GM12874 (cell line): ENCODE measurements around the gene MORN1.

ENCODE experiments used
- TF ChIP-seq, protein P1 (sequence below): IDR thresholded peaks from 2 replicates; pipeline ENCODE4 v1.5.1; 2011; ENCODE audit warnings: low read depth, mild to moderate bottlenecking, control low read depth, low read length, moderate library complexity; ENCODE audit not compliant: insufficient read depth

The MORN1 gene

GRCh38 chr1:2350501-2350900 is 40.9 kb downstream of the MORN1 start:
- TF ChIP-seq, protein P1, sequence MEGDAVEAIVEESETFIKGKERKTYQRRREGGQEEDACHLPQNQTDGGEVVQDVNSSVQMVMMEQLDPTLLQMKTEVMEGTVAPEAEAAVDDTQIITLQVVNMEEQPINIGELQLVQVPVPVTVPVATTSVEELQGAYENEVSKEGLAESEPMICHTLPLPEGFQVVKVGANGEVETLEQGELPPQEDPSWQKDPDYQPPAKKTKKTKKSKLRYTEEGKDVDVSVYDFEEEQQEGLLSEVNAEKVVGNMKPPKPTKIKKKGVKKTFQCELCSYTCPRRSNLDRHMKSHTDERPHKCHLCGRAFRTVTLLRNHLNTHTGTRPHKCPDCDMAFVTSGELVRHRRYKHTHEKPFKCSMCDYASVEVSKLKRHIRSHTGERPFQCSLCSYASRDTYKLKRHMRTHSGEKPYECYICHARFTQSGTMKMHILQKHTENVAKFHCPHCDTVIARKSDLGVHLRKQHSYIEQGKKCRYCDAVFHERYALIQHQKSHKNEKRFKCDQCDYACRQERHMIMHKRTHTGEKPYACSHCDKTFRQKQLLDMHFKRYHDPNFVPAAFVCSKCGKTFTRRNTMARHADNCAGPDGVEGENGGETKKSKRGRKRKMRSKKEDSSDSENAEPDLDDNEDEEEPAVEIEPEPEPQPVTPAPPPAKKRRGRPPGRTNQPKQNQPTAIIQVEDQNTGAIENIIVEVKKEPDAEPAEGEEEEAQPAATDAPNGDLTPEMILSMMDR: no peak

DNA sequence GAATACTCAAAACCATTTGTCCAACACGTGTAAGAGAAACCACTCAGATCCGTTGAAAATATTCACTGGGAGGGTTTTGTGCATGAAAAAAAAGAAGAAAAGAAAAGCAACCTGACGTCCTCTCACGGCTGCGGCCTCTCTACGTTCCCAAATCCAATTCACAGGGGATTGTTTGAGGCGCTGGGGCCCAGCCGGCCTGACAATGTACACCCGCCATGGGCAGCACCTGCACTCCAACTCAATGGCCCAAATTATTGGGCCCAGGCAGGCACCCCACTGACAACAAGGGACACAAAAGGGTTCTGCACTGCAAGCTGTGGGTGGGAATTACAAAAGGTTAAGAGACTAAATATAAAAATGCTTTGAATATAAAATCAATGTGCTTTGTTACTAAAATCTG is 41.5 kb downstream of the MORN1 start:
- TF ChIP-seq, protein P1: no peak

- TF ChIP-seq, protein P1: no peak
These were observed 42.7 kb downstream of the MORN1 start for GRCh38 chr1:2348346-2349325.

GRCh38 chr1:2347896-2348295 is 43.5 kb downstream of the MORN1 start:
- TF ChIP-seq, protein P1: no peak

- TF ChIP-seq, protein P1: no peak
These were observed 44.0 kb downstream of the MORN1 start for GRCh38 chr1:2347409-2347785.

GRCh38 chr1:2346691-2347408 is 44.5 kb downstream of the MORN1 start:
- TF ChIP-seq, protein P1: no peak

DNA sequence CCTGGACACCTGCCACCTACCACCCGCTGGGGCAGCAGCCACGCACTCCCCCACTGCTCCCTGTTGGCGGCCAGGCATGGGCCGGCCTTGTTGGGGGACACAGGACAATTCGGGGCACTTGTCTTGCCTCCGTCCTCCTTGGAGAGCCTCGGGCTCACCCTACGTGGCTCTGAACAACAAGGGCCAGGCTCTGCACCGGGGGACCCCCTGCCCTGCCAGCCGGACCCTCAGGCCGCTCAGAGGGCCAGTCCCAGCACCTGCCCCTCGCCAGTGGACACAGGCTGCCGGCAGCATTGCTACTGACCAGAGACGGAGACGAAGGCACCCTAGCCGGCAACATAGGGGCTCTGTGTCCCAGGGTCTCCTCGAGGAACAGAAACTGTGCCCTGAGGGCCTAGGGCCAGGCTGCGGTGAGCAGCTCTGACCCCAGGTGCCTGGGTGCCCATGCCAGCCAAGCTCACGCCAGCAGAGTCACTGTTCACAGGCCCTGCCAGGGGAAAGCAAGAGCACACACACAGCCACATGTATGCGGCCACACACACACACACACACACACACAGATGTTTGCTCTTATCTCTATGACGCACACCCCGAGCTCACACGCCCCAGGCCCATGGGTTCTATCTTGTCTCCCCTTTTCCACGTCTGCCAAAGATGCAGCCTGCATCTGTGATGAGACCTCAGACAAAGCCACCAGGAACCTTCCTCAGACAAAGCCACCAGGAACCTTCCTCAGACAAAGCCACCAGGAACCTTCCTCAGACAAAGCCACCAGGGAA is 45.9 kb downstream of the MORN1 start:
- TF ChIP-seq, protein P1: no peak
